ENCODE results near the gene FOXA3. TPM values are rescaled to one million over a fixed set of nuclear protein-coding genes. Genes with fewer than 3 reads are reported as not detected.

The FOXA3 gene
- total RNA-seq, 4 donors from 2014 or later: not detected

DNA sequence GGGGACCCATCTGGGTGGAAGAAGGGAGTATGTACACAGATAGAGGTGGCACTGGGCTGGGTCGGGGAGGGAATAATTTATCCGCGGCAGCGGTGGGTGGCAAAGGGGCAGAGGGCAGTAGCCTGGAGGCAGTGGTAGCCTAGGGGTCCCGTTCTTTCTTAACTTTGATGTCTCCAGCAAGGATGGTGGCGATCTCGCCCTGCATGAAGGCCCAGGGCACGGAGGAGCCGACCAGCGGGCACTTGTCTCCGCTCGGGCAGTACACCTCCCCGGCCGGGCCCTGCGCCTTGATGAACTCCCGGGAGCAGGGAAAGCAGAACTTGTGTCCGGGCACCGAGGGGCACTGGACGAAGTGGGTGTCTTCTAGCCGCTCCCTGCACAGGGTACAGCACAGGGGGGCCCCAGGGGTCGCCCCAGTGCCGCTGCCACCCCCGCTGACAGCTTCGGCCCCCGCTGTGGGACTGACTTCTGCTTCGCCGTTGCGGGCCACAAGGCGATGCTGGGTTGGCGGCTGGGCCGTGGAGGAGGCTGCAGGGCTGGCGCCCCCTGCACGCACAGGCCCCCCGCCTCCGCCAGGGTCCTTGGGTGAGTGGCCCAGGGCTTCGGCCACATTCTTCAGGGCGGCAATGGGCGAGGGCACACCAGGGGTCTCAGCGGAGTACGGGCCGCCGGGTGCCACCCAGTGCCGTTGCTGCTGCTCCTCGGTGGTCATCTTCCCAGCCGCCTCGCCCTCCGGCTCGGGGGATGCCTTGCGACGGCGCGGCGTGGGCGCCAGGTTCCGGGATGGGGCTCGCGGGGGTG, 20.0 kb downstream of the FOXA3 start:
- Histone ChIP-seq H3K9me3 (no peaks in the 10 kb centered on the region), H3K4me1 (peaks cover 32 to 51% (median 49%) of the 10 kb centered on the region in 4 donors), H3K27me3 (peaks cover 0 to 4% (median 0%) of the 10 kb centered on the region in 4 donors), H3K27ac (replicated peaks in 1 of 4) (peak overlapping the region in 1 of 4 donors; percentile 35), H3K4me3 (peak overlapping the region; percentile 31 to 91 (median 60)), H3K36me3 (peaks cover 0 to 18% (median 9%) of the 10 kb centered on the region in 4 donors)
- no peak for DNase-seq (ENCODE audit: extremely low spot score)
- no peak for TF ChIP-seq POLR2AphosphoS5 (IDR thresholded peaks at IDR 0.05)
- TF ChIP-seq, protein P1, sequence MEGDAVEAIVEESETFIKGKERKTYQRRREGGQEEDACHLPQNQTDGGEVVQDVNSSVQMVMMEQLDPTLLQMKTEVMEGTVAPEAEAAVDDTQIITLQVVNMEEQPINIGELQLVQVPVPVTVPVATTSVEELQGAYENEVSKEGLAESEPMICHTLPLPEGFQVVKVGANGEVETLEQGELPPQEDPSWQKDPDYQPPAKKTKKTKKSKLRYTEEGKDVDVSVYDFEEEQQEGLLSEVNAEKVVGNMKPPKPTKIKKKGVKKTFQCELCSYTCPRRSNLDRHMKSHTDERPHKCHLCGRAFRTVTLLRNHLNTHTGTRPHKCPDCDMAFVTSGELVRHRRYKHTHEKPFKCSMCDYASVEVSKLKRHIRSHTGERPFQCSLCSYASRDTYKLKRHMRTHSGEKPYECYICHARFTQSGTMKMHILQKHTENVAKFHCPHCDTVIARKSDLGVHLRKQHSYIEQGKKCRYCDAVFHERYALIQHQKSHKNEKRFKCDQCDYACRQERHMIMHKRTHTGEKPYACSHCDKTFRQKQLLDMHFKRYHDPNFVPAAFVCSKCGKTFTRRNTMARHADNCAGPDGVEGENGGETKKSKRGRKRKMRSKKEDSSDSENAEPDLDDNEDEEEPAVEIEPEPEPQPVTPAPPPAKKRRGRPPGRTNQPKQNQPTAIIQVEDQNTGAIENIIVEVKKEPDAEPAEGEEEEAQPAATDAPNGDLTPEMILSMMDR (IDR thresholded peaks at IDR 0.05): no peak
- TF ChIP-seq POLR2A (IDR thresholded peaks at IDR 0.05; ENCODE audit: low read depth): no peak
- 93% methylated on average over 38 of the region's 57 CpGs for WGBS
- intact Hi-C loops (cut with DNase I): loop anchor here (5.0 kb wide), 1 partner anchor 67 kb away; the partner anchor contains the start of gene RSPH6A

DNA sequence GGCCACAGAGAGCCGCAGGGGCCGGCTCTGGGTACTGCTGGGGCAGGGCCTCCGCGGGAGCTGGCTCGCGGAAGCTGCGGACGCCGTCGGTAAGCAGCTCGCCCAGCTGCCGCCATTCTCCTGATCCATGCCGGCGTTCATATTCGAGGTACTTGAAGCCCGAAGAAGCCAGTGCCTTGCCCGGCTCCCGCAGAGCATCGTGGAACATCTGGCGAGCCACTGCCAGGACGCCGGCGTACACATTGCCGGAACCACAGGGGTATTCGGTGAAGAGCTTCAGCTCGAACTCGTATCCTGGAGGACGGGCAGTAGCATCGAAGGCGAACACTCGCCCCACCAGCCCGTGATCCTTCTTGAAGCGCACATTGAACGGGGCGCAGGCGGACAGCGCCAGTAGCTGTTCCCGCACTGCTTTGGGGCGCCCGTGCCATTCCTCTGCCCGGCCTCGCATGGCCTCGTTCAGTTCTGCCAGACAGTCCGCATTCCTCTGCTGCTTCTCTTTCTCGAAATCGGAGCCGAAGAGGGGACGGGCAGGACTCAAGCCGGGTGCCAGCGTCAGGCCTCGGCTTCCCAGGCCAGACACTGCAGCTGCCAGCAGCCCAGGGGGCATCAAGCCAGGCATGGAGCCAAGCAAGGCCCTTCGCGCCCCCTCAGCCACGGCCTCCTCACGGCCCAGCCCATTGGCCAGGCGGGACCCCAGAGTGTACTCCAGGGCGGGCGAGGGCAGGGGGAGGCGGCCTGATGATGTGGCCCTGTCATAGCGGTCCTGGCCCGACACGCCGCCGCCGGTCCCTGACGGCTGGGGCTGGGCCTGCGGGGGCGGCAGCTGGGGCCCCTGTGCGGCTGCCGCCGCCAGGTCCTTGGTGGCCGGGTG, 20.8 kb downstream of the FOXA3 start:
- no peak for TF ChIP-seq POLR2A (IDR thresholded peaks at IDR 0.05; ENCODE audit: low read depth)
- no peak for TF ChIP-seq POLR2AphosphoS5 (IDR thresholded peaks at IDR 0.05)
- TF ChIP-seq, protein P1 (IDR thresholded peaks at IDR 0.05): no peak
- no peak for TF ChIP-seq EP300 (IDR thresholded peaks at IDR 0.05)
- peaks cover 0 to 18% (median 9%) of the 10 kb centered on the region in 4 donors for H3K36me3 ChIP-seq
- H3K4me3 ChIP-seq: peak overlapping the region; percentile 68 to 91 (median 78)
- peaks cover 32 to 51% (median 49%) of the 10 kb centered on the region in 4 donors for H3K4me1 ChIP-seq
- H3K27ac ChIP-seq (replicated peaks in 1 of 4): peak overlapping the region; percentile 88 to 93 (median 90)
- H3K27me3 ChIP-seq: no peaks in the 10 kb centered on the region
- no peak for DNase-seq (ENCODE audit: extremely low spot score)
- intact Hi-C loops (cut with DNase I): loop anchor here (5.0 kb wide), 1 partner anchor 68 kb away; the partner anchor contains the start of gene RSPH6A
- 84% methylated on average over 46 of the region's 72 CpGs for whole genome bisulfite sequencing
- no peaks in the 10 kb centered on the region for H3K9me3 ChIP-seq

- peaks cover 32 to 51% (median 49%) of the 10 kb centered on the region in 4 donors for H3K4me1 ChIP-seq
- intact Hi-C loops (cut with DNase I): loop anchor here (2.0 kb wide), 1 partner anchor 23 kb away; the partner anchor contains the start of gene SYMPK
Measured at GRCh38 chr19:45885556-45886426, 21.7 kb downstream of the FOXA3 start, which contains the start of gene IRF2BP1. IRF2BP1 (minus strand) TSS chr19:45886141; CDS start chr19:45885774, 367 bp downstream.

More at GRCh38 chr19:45885556-45886426, 21.7 kb downstream of the FOXA3 start, which contains the start of gene IRF2BP1:
- DNase-seq (ENCODE audit: extremely low spot score): peak; percentile 97
- peak within 1 kb of the TSS; percentile 68 to 91 (median 78) for H3K4me3 ChIP-seq
- WGBS: under 1% methylated on average over 38 of the region's 107 CpGs
- no peaks in the 10 kb centered on the region for H3K9me3 ChIP-seq
- H3K36me3 ChIP-seq: peaks cover 5 to 25% (median 15%) of the 10 kb centered on the region in 4 donors
- no peaks in the 10 kb centered on the region for H3K27me3 ChIP-seq
- H3K27ac ChIP-seq (replicated peaks in 1 of 4): peak within 1 kb of the TSS; percentile 88 to 93 (median 90)
- TF ChIP-seq POLR2A (IDR thresholded peaks at IDR 0.05; ENCODE audit: low read depth) (no peak), POLR2AphosphoS5 (IDR thresholded peaks at IDR 0.05) (peak; percentile 80 to 91), EP300 (IDR thresholded peaks at IDR 0.05) (no peak)
- TF ChIP-seq, protein P1 (IDR thresholded peaks at IDR 0.05): peak in 1 of 3 experiments; percentile 39
